Activated B cell treated with CpG ODN at 0.5 μM for 24 hours (primary cell): Measurements from ENCODE around the gene MARCO. TPM values are rescaled to one million over a fixed set of nuclear protein-coding genes. Genes with fewer than 3 reads are reported as not detected.

Source experiments
- ATAC-seq: fragments of 200-7000 bp; cut with Tn5 transposase; one replicate; pipeline ENCODE4 v1.10.0; 2021; ENCODE audit warnings: low read depth, mild to moderate bottlenecking, moderate library complexity
- CTCF ChIA-PET: fragments of 350-600 bp; sonication (Branson Sonifier 250); formaldehyde crosslinking; loops from one replicate; lab custom pipeline; 2021; ENCODE audit warnings: antibody characterized with exemption; lab: Charles Lee
- POLR2A ChIA-PET: fragments of 350-600 bp; sonication (Branson Sonifier 250); formaldehyde crosslinking; loops from one replicate; lab custom pipeline; 2021; ENCODE audit warnings: antibody characterized with exemption; lab: Charles Lee
- DNase-seq: peaks from one replicate; pipeline ENCODE4 v3.0.0; 2022
- H3K27ac Mint-ChIP-seq: one replicate; pipeline ENCODE4 v1.8.0; 2020; ENCODE audit warnings: mixed read lengths
- H3K27me3 Mint-ChIP-seq: one replicate; pipeline ENCODE4 v1.8.0; 2021; ENCODE audit warnings: mixed read lengths
- H3K36me3 Mint-ChIP-seq: one replicate; pipeline ENCODE4 v1.8.0; 2021; ENCODE audit warnings: low read depth, mixed read lengths
- H3K4me1 Mint-ChIP-seq: one replicate; pipeline ENCODE4 v1.8.0; 2021; ENCODE audit warnings: mixed read lengths
- H3K4me3 Mint-ChIP-seq: one replicate; pipeline ENCODE4 v1.8.0; 2020; ENCODE audit warnings: mild to moderate bottlenecking, mixed read lengths
- H3K9me3 Mint-ChIP-seq: one replicate; pipeline ENCODE4 v1.8.0; 2020; ENCODE audit warnings: mixed read lengths
- intact Hi-C: fragments of 100-400 bp; cut with micrococcal nuclease; formaldehyde crosslinking; loops from one replicate; pipeline ENCODE4 v1.15.1; 2024
- total RNA-seq: library from RNA; stranded (reverse); gene quantifications from 2 replicates; pipeline ENCODE4 v1.2.3, GENCODE V29; 2022
- TF ChIP-seq, protein P1 (sequence below): fragments of 200-600 bp; IDR thresholded peaks from one replicate; pipeline ENCODE4 v1.8.0; 2022; ENCODE audit warnings: antibody characterized with exemption, mild to moderate bottlenecking

The MARCO gene
- total RNA-seq, 1 donor from 2014 or later, result not detected

DNA sequence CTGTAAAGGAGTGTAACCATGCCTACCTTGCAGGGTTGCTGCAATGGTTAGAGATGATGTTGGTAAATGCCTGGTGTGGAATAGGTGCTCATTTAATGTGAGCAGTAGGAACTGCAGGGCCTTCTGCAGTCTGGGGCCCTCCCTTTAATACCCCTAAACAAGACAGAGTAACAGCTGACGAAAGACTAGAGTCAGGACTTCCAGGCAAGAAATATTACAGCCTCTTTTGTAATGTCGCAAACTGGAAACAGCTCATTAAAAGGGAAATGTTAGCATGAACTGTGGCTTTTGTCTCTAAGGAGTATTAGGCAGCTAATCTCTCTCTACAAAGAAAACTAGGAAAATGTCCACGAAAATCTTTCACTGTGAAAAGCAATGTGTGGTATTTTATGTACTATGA is 26.0 kb downstream of the MARCO start:
- no peaks in the 10 kb centered on the region for H3K4me1 Mint-ChIP-seq
- H3K36me3 Mint-ChIP-seq, result no peaks in the 10 kb centered on the region
- no peak overlapping the region for H3K4me3 Mint-ChIP-seq
- TF ChIP-seq, protein P1, sequence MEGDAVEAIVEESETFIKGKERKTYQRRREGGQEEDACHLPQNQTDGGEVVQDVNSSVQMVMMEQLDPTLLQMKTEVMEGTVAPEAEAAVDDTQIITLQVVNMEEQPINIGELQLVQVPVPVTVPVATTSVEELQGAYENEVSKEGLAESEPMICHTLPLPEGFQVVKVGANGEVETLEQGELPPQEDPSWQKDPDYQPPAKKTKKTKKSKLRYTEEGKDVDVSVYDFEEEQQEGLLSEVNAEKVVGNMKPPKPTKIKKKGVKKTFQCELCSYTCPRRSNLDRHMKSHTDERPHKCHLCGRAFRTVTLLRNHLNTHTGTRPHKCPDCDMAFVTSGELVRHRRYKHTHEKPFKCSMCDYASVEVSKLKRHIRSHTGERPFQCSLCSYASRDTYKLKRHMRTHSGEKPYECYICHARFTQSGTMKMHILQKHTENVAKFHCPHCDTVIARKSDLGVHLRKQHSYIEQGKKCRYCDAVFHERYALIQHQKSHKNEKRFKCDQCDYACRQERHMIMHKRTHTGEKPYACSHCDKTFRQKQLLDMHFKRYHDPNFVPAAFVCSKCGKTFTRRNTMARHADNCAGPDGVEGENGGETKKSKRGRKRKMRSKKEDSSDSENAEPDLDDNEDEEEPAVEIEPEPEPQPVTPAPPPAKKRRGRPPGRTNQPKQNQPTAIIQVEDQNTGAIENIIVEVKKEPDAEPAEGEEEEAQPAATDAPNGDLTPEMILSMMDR, result no peak
- no peak overlapping the region for H3K27ac Mint-ChIP-seq
- H3K9me3 Mint-ChIP-seq, result no peaks in the 10 kb centered on the region
- intact Hi-C loops, result no loop called here
- DNase-seq (no peak), ATAC-seq (no peak)
- ChIA-PET POLR2A (no interaction called here), CTCF (no interaction called here)
- peaks cover 9% of the 10 kb centered on the region for H3K27me3 Mint-ChIP-seq

DNA sequence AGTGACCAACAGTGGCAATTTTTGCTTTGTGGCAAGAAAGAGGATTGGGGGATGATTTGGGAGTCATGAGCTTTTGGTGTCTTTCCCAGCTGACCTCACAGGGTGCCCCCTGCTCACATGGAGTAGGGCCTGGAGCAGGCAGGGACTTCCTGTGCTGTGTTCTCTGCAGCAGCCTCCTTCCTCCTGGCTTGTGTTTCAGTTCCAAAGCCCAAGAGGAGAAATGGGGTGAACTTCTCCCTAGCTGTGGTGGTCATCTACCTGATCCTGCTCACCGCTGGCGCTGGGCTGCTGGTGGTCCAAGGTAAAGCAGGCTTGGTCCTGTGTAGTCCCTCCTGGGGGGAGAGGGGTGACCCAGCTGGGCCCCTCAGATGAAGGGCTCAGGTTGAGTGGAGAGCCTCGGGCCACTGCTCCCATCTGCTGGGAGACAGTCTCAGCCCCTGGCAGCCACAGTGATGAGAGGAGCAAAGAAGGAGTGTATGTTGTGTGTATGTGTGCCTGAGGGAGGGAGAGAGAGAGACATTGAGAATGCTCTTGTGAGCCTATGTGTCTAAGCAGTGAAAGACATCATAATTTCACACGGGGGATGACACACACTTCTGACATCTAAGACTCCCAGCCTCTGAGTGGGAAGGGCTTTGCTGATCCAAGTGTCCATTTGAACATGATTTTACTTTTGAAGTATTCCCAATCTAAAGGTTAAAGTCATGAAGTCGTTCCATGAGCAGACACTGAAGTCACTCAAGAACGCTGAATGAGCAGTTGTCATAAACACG is 27.2 kb downstream of the MARCO start:
- TF ChIP-seq, protein P1, result no peak
- intact Hi-C loops, result no loop called here

DNA sequence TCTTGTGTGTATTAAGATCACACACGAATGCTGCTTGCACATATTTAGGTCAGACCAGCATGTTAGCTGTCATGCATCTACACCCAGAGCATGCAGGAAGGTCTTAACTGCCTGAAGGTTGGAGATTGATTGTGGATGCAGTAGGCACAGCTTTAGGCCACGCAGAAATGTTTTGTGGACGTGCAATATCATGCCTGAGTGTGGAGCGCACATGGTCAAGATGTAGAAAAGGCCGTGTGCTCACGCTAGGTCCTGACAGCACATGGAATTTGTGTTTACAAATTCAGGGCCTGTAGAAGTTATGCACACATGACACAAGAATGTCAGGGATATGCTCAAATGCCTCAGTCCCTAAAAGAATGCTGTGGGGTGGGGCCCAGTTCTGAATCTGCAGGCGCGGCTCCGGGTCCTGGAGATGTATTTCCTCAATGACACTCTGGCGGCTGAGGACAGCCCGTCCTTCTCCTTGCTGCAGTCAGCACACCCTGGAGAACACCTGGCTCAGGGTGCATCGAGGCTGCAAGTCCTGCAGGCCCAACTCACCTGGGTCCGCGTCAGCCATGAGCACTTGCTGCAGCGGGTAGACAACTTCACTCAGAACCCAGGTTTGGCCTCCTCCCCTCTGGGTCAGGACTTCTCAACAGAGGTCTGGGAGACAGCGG is 27.9 kb downstream of the MARCO start:
- H3K4me3 Mint-ChIP-seq, result no peak overlapping the region
- DNase-seq, result no peak
- H3K9me3 Mint-ChIP-seq, result no peaks in the 10 kb centered on the region
- ATAC-seq, result no peak
- intact Hi-C loops, result no loop called here
- ChIA-PET POLR2A (no interaction called here), CTCF (no interaction called here)
- peaks cover 5% of the 10 kb centered on the region for H3K27me3 Mint-ChIP-seq
- H3K27ac Mint-ChIP-seq, result no peak overlapping the region
- no peaks in the 10 kb centered on the region for H3K36me3 Mint-ChIP-seq
- no peaks in the 10 kb centered on the region for H3K4me1 Mint-ChIP-seq
- TF ChIP-seq, protein P1, result no peak

More for the DNA sequence above, 27.2 kb downstream of the MARCO start:
- Mint-ChIP-seq H3K27me3 (peaks cover 9% of the 10 kb centered on the region), H3K9me3 (no peaks in the 10 kb centered on the region), H3K4me3 (no peak overlapping the region), H3K4me1 (no peaks in the 10 kb centered on the region), H3K36me3 (no peaks in the 10 kb centered on the region), H3K27ac (no peak overlapping the region)
- no peak for ATAC-seq
- CTCF ChIA-PET, result no interaction called here
- DNase-seq, result no peak
- POLR2A ChIA-PET, result no interaction called here

DNA sequence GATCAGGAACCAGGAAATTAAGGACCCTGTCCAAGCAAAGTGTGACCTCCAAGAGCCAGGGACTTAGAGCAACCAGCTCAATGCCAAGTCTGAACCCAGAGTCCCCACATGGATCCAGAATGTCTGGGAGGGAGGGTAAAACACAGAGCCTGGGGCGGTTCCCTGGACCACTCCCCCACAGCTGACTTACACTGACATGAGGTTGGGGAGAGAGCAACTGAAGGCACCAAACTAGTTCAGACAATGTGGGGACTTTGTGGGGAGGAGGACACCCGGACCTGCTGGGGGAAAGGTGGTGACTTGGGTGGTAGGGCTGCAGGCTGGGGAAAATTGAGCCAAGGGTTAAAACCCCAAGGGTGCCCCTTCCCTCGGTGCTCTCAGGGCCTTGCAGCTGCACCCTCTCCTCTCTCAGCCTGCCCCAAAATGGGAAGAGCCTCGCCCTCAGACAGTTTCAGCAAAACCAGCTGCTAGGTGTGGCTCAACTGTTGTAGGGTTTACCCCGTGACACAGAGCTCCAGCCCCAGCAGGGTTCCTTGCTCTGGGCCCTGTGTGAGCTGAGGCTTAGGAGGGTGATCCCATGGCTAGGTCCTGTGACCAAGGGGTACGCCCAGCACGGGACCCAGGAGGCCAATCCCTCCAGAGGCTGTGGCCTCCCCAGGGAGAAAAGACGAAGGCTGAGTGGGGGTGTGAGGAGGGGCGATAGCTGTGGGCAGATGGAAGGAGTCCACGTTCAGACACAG is 28.6 kb downstream of the MARCO start:
- Mint-ChIP-seq H3K27me3 (peaks cover 5% of the 10 kb centered on the region), H3K4me1 (no peaks in the 10 kb centered on the region), H3K4me3 (no peak overlapping the region), H3K27ac (no peak overlapping the region), H3K36me3 (no peaks in the 10 kb centered on the region), H3K9me3 (no peaks in the 10 kb centered on the region)
- no peak for DNase-seq
- ATAC-seq, result no peak
- intact Hi-C loops, result no loop called here
- POLR2A ChIA-PET, result no interaction called here
- TF ChIP-seq, protein P1, result no peak
- CTCF ChIA-PET, result no interaction called here
